Neutrophil (primary cell): ENCODE data around the gene HOXB8.

Source experiments
- H3K27ac ChIP-seq: fragments of 200-600 bp; sonication (generic); 2 replicates; pipeline ENCODE4 v1.5.1; 2016; ENCODE audit warnings: mild to moderate bottlenecking, moderate library complexity
- H3K27me3 ChIP-seq: fragments of 200-600 bp; sonication (generic); 2 replicates; pipeline ENCODE4 v1.6.0; 2016; ENCODE audit warnings: mild to moderate bottlenecking
- H3K36me3 ChIP-seq: fragments of 200-600 bp; sonication (generic); 2 replicates; pipeline ENCODE4 v1.5.1; 2017
- H3K4me1 ChIP-seq, 2 experiments: fragments of 200-600 bp in 1 of 2; sonication (generic) in 1 of 2; 1 replicate in 1 of 2; 2 replicates in 1 of 2; pipeline versions ENCODE4 v1.5.1 to v1.6.1; 2013 to 2016; ENCODE audit warnings: low read depth in 1 of 2, low read length in 1 of 2, mild to moderate bottlenecking in 1 of 2, moderate library complexity in 1 of 2; ENCODE audit not compliant: control insufficient read depth in 1 of 2, insufficient read depth in 1 of 2
- H3K4me3 ChIP-seq, 2 experiments: fragments of 200-600 bp in 1 of 2; sonication (generic) in 1 of 2; 1 replicate in 1 of 2; 2 replicates in 1 of 2; pipeline ENCODE4 v1.5.1; 2013 to 2016; ENCODE audit warnings: low read depth in 1 of 2, low read length in 1 of 2, mild to moderate bottlenecking in 1 of 2, moderate library complexity in 1 of 2
- H3K9me3 ChIP-seq: fragments of 200-600 bp; sonication (generic); 2 replicates; pipeline ENCODE4 v1.5.1; 2016
- CTCF ChIP-seq: fragments of 200-600 bp; sonication (generic); IDR thresholded peaks from 2 replicates; pipeline ENCODE4 v1.5.1; 2016; ENCODE audit warnings: antibody characterized with exemption

HOXB8 gene

GRCh38 chr17:48583708-48584222 lies 31.3 kb downstream of the HOXB8 start:
- Histone ChIP-seq H3K4me1 (peaks cover 18% of the 10 kb centered on the region in 2 experiments), H3K9me3 (no peaks in the 10 kb centered on the region), H3K36me3 (no peaks in the 10 kb centered on the region), H3K27me3 (peaks cover 100% of the 10 kb centered on the region), H3K27ac (no peak overlapping the region), H3K4me3 (no peak overlapping the region)
- TF ChIP-seq CTCF, result no peak

- Histone ChIP-seq H3K4me1 (peaks cover 18 to 21% of the 10 kb centered on the region in 2 experiments), H3K9me3 (no peaks in the 10 kb centered on the region), H3K36me3 (no peaks in the 10 kb centered on the region), H3K4me3 (no peak overlapping the region), H3K27ac (no peak overlapping the region), H3K27me3 (peaks cover 100% of the 10 kb centered on the region)
- TF ChIP-seq CTCF, result no peak
These were observed 32.4 kb downstream of the HOXB8 start for GRCh38 chr17:48582750-48583069.

- Histone ChIP-seq H3K27me3 (peaks cover 100% of the 10 kb centered on the region), H3K4me1 (peaks cover 3 to 4% of the 10 kb centered on the region in 2 experiments), H3K36me3 (no peaks in the 10 kb centered on the region), H3K27ac (no peak overlapping the region), H3K4me3 (no peak overlapping the region), H3K9me3 (no peaks in the 10 kb centered on the region)
- TF ChIP-seq CTCF, result no peak
These were observed 35.1 kb downstream of the HOXB8 start for GRCh38 chr17:48579760-48580554.

GRCh38 chr17:48579471-48579759 lies 35.7 kb downstream of the HOXB8 start:
- no peaks in the 10 kb centered on the region for H3K9me3 ChIP-seq
- H3K27me3 ChIP-seq, result peaks cover 100% of the 10 kb centered on the region
- peaks cover 0 to 4% of the 10 kb centered on the region in 2 experiments for H3K4me1 ChIP-seq
- no peak for TF ChIP-seq CTCF
- no peak overlapping the region for H3K27ac ChIP-seq
- H3K4me3 ChIP-seq, result no peak overlapping the region
- no peaks in the 10 kb centered on the region for H3K36me3 ChIP-seq

- H3K27me3 ChIP-seq, result peaks cover 100% of the 10 kb centered on the region
- no peaks in the 10 kb centered on the region for H3K36me3 ChIP-seq
- H3K9me3 ChIP-seq, result no peaks in the 10 kb centered on the region
- H3K27ac ChIP-seq, result no peak overlapping the region
- H3K4me1 ChIP-seq, result peaks cover 0 to 4% of the 10 kb centered on the region in 2 experiments
- no peak for TF ChIP-seq CTCF
- no peak overlapping the region for H3K4me3 ChIP-seq
These were observed 36.2 kb downstream of the HOXB8 start for GRCh38 chr17:48578616-48579470.
